ENCODE data around the gene EDEM1.
"Not testable (repeated sequence)": the region's sequence is repeated elsewhere in the genome, so short reads cannot be mapped to it uniquely, and the experiment has no call there.

EDEM1 gene

GRCh38 chr3:5181469-5182141, 5.9 kb upstream of the EDEM1 start:
- DNase-seq: no peak

- DNase-seq: not testable (repeated sequence)
These were observed 3.8 kb upstream of the EDEM1 start for GRCh38 chr3:5183714-5184113.

GRCh38 chr3:5184499-5184898, 3.0 kb upstream of the EDEM1 start:
- DNase-seq: no peak

DNA sequence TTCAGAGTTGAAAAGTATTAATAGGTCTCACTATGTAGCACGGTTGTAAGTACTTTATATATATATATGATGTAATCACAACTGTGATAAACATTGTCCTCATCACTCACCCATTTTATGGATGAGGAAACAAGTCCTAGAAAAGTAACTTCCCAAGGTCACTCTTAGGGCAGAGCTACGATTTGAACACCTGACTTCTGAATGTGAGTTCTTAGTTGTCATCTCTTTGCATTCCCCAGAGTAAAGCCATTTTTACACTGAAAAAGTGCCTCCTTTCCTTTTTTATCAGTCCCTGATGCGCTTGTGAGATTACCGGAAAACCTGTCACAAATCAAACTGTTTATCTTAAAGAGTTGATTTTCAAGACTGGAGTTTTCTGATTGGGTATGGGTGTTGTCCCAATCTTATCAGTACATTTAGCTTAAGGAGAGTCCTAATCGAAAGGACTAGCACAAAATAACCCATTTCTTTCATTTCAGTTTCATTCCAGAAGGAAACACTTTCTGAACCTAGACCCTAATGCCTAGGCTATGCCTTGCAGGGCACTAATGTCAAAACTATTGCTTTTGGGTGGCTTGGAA, 2.3 kb upstream of the EDEM1 start:
- no peak for DNase-seq

DNA sequence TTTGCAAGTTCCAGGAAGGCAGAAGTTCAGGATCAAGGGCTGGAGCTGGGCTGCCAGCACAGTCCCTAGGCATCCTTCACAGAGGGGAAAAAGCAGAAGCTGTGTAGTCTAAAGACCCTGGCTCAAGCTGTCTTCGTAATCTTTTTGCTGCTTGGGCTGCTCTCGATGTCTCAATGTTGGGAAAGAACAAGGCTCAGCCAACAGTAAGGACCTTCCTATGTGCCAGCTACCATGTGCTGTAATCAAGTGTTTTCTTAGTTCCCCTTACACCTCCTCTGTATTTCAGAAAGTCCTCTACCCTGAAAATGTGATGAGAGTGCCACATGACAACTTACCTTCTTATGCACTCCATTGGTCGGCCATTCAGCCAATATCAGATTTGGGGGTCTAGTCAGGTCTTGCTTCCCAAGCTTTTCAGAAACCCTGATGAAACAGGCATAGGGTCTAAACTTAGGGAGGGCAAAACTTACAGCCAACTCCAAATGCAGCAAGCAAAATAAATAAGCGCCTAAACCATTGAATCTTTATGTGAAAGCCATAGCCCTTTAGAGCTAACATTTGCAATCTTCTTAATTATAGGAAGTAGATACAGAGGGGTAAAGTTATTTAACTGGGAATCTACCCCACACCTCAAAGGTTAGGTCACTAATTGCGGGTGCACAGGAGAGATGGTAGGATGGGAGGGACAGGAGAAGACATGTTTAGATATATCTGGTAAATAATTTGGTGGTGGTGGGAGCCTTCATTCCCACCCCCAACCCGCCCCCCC, 1.2 kb upstream of the EDEM1 start:
- DNase-seq: no peak

GRCh38 chr3:5186858-5187155, 700 bp upstream of the EDEM1 start:
- no peak for DNase-seq

- DNase-seq: no peak
These were observed 462 bp downstream of the EDEM1 start for GRCh38 chr3:5187920-5188418.

- no peak for DNase-seq
These were observed 1.1 kb downstream of the EDEM1 start for GRCh38 chr3:5188419-5189221.

DNA sequence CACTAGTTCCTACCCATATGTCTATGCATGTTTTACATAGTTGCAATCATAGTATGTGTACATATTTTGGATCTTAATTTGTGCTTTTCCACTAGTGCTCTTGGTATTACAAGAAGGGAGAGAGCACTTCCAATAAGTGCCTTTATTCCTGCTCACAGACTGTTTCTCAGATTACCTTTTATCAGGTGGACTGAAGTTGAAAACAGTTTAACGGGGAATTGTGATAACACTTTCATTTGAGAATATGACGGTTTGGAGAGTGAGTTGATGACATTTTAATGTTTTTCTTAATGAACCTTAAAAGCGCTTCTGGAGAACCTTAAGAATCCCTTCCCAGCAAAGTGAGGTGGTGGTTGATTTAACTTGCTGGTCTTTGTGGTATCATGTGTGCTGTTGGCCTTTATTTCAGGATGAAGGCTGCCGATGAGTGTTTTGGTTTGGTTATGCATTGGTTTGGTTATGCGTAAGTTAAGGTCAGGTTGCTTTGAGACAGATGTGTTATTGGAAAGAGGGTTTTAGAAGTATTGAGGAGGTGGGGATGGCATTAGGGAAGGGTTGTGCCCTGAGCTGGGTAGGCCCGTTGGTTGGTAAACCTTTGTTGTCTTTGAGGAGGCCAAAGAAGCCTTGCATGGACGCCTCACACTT, 2.8 kb downstream of the EDEM1 start:
- peak; percentile 65 for DNase-seq

- DNase-seq: no peak
These were observed 4.2 kb downstream of the EDEM1 start for GRCh38 chr3:5191555-5192304.

DNA sequence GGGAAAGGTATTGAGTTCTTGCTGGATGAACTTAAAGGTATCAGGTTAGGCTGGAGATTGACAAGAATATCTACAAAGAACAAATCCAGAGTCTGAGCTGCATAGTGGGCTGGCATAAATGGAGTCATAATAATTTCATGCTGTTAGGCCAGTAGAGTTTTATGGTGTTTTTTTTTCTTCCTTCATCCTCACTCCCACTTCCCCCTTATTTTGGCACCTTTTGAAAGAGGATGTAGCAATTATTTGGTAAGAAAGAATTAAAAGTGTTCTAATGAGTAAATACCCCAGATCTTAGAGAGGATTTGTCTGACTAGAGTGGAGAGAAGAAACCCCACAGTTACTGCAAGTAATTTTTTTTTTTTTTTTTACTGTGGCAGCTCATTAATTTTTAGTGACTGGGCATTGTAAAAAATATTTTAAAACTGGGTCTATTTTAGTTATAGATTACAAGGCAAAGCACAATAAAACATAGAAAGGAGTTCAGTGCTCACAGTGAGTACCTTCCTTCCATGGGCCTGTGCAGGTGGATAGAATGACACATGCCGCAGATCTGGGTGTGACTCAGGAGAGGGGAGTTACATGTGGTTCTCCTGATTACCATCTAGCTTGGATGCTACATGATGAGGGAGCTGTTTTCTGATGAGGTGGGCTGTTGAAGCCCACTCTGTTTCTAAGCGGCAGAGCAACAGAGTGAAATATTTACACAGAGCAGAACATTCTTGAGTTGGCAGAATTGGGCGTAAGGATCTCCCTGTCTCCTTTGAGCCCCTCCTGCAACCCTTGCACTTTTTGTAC, 5.3 kb downstream of the EDEM1 start:
- no peak for DNase-seq

DNA sequence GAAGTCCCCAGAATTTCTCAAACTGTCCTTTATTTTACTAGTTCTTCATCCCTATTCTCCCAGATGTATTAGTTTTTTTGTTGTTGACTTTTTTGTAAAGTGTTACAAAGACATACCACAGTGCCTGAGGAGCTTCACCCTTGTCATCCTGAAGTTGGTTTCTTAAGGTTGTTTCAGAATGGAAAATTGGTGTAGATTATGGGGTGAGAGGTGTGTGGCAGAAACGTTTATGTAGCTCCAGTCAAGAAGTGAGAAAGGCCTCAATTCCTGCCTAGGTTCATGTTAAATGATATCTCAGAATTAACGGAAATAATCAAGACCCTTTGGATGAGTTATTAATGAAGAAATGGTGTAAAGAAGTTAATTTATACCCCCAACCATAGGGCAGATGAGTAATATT, 6.8 kb downstream of the EDEM1 start:
- no peak for DNase-seq

DNA sequence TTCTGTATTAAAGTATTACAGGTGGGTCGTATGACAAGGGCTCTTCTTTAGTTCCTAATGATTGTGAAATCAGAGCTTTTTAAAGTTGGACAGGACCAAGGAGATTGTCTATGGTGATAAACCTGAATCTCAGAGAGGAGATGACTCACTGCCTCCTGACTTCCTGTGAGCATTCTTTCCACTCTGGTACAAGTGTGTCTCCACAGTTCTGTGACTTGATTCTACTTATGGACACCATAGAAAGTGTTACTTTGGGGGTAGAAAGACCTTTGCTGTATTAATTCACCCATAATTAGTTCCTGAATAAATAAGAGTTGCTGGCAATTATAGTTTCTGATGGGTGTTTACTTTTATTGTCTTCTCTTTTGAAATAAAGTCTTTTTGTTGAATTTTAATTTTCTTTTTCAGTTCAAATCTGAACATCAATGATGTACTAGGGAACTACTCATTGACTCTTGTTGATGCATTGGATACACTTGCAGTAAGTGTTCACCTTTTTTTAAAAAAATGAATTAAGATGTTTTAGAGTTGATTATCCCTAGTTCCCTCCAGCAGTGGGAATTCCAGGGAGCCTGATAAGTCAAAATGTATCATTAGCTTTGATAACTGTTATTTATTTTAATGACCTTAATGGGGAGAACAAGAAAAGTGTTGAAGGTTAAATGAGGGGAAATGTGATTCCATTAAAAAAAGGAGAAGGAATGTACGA, 7.4 kb downstream of the EDEM1 start:
- no peak for DNase-seq

- DNase-seq: no peak
These were observed 8.1 kb downstream of the EDEM1 start for GRCh38 chr3:5195605-5196004.

DNA sequence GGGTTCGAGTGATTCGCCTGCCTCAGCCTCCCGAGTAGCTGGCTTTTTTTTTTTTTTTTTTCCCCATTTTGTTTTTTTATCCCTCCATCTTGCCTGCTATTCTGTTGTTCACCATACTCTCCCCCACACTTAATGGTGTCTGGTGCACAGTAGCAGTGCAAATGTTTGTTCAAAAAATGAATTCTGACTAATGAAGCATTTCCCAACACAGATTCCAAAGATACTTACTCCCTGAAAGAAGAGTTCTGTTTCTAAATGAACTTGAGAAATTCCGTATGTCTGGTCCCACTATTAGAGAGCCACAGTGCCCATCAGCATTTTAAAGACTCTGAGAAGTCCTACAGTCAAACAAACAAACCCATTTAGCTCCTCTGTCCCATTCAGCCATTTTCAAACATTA, 9.5 kb downstream of the EDEM1 start:
- no peak for DNase-seq

DNA sequence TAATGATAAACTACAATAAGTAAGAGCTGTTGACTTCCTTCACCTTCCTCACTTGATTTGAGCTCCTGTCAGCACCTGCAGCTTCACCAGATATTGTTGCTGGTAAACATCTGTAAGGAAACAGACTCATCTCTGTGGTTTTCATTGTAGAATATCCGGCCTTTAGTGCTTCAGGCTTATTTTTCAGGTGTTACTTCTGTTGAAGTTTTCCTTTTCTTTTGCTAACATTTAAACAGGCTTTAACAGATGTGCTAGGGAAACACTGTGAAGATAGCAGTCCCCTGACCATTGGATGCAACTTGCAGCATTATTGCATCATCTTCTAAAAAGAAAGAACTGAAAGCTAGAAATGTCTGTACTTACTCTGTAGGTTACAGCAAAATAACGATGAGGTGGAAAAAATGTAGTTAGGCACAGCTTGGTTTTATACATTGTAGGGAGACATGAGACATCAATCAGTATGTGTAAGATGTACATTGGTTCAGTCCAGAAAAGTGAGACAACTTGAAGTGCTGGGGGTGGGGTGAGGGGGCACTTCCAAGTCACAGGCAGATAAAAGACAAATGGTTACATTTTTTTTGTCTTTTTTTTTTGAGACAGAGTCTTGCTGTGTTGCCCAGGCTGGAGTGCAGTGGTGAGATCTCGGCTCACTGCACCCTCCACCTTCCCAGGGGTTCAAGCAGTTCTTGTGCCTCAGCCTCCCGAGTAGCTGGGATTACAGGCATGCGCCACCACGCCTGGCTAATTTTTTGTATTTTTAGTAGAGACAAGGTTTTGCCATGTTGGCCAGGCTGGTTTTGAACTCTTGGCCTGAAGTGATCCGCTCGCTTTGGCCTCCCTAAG, 10.2 kb downstream of the EDEM1 start:
- no peak for DNase-seq

DNA sequence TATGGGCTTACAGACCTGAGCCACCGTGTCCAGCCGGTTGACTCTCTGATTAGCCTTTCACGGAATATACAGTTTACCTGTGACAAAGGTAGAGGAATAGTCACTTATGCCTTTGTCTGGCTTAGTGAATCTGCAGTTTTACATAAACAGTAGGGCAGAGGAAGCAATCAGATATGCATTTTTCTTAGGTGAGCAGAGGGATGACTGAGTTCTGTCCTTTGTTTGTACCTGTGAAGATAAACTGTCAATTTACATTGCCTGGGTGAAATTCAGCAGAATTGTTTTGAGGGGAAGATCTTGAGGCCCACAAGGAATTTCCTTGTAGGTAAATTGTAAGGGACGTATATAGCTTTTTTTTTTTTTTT, 10.8 kb downstream of the EDEM1 start:
- DNase-seq: no peak

DNA sequence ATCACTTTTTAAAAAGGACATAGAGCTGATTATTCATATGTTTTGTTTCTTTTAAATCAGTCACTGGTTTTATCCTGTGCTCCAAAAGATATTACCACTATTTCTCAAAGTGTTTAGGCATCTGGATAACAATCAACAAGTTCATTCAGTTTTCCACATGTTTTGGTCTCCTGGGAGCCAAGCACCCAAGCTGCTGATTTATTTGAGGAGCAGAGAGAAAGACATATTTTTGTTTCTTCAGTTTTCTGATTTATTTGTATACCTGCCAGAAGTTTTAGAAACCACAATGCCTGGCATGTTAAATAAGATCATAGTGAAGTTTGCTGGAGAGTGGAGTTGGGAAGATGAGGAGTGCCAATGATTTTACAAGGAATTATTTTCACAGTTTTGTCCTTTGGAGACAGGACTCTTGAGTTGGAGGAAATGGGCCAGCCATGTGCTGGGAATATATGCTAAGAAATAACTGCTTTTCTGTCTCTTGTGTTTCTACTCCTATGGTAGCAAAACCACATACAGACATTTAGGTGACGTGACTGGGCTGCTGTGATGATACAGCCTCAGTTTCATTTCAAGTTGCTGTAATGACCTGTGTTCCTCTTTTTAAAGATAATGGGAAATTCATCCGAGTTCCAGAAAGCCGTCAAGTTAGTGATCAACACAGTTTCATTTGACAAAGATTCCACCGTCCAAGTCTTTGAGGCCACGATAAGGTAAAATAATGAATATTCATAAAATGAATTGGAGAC, 11.7 kb downstream of the EDEM1 start:
- no peak for DNase-seq

DNA sequence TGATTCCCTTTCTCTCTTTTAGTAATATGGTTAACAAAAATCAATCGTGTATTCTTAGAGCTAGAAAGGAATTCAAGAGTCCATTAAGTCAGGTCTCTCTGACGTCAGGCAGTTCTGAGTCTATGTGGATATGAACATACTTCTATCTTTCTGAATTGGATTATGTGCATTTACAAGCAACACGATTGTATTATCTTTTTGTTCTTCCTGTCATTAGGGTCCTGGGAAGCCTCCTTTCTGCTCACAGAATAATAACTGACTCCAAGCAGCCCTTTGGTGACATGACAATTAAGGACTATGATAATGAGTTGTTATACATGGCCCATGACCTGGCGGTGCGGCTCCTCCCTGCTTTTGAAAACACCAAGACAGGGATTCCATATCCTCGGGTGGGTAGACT, 14.0 kb downstream of the EDEM1 start:
- no peak for DNase-seq

Measured in DMS79 (cell line).